ENCODE results near the gene BRIP1.
"Not testable (repeated sequence)": the region's sequence is repeated elsewhere in the genome, so short reads cannot be mapped to it uniquely, and the experiment has no call there.

The BRIP1 gene

GRCh38 chr17:61795546-61795945 lies 67.8 kb downstream of the BRIP1 start:
- DNase-seq: no peak

DNA sequence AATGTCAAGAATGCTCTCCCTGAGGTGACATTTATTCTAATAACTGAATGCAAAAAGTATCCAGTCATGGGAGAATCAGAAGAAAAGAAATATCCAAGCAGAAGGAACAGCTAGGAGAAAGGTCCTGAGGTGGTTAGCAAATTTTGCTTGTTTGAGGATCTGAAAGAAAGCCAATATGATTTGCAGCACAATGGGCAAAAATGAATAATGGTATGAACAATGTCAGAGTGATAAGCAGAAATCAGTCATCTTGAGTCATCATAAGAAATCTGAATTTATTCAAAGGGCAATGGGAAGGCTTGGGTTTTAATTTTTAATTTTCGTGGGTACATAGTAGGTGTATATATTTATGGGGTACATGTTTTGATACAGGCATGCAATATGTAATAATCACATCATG lies 68.5 kb downstream of the BRIP1 start:
- DNase-seq: no peak

GRCh38 chr17:61794242-61794641 lies 69.1 kb downstream of the BRIP1 start:
- no peak for DNase-seq

GRCh38 chr17:61793565-61793964 lies 69.8 kb downstream of the BRIP1 start:
- DNase-seq: no peak

DNA sequence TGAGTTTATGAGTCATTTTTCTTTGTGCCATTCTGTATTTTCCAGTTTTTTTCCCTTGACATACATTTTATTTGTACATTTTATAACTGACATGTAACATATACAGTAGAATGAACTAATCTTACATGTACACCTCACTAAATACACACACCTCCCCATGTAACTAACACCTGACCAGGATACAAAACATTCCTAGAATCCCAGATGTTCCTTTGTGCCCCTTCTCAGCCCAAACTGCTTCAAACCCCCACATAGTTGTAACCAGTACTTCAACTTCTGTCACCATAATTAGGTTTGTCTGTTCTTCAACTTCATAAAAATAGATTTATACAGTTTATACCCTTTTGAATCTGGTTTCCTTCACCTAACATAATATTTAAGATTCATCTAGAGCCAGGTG lies 73.5 kb downstream of the BRIP1 start:
- DNase-seq: no peak

- DNase-seq: no peak
Measured at GRCh38 chr17:61786088-61786487, 77.2 kb downstream of the BRIP1 start.

DNA sequence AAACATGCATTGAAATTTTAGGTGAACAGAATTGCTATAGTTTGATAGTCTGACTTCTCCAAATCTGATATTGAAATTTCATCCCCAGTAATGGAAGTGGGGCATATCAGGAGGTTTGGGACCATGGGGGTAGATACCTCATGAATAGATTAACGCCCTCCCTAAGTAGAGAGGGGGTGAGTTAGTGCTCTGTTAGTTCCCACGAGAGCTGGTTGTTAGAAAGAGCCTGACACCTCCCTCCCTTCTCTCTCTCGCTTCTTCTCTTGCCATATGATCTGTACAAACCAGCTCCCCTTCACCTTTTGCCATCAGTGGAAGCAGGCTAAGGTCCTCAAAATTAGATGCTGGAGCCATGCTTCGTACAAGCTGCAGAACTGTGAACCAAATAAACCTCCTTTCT lies 78.8 kb downstream of the BRIP1 start:
- no peak for DNase-seq

- DNase-seq: no peak
Measured at GRCh38 chr17:61783556-61784304, 79.6 kb downstream of the BRIP1 start.

GRCh38 chr17:61783120-61783519 lies 80.2 kb downstream of the BRIP1 start:
- DNase-seq: no peak

DNA sequence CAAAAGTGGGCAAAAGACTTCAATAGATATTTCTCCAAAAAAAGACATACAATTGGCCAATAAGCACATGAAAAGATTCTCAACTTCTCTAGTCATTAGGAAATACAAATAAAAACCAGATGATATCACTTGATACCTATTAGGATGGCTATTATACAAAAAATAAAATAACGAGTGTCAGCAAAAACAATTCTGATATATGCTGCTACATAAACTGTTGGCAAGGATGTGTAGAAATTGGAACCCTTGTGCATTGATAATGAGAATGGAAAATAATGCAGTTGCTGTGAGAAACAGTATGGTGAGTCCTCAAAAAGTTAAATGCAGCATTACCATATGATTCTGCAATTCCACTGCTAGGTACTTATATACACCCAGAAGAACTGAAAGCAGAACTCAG lies 80.6 kb downstream of the BRIP1 start:
- no peak for DNase-seq

DNA sequence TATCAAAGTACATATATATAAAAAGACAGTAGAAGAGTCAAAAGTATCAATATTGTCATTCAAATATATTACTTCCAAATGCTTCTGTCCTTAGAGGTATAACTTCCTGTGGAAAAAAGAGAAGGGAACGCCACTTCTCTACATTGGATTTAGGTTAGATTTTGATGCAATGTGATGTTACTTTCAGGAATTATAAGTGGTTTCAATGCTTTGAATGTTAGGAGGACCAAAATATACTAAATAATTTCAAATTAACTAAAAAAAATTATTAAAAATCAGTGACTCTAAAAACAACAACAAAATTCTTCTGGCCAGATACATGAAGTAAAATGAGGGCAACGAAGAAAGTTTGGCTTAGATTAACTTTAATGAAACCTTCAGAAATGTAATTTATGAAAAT lies 88.0 kb downstream of the BRIP1 start:
- DNase-seq: no peak

GRCh38 chr17:61774724-61775123 lies 88.6 kb downstream of the BRIP1 start:
- no peak for DNase-seq

GRCh38 chr17:61774087-61774486 lies 89.2 kb downstream of the BRIP1 start:
- DNase-seq: not testable (repeated sequence)

GRCh38 chr17:61770752-61771533 lies 92.4 kb downstream of the BRIP1 start:
- no peak for DNase-seq

DNA sequence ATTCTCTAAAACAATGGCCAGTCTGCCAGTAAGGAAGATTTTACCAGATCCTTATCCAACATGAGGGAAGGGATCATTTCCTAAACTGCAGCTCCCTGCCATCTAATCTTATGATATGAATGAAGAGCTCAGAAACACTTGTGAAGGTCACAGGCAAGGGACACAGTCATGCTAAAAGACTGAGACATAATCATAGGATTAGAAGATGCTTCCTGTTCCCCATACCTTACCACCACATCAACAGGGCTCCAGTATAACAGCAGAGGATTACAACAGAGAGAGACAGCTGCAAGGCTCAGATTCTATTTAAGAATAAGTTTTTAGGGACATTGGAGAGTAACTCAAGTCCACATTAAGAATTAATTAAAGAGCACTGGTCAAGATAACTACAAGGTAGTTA lies 93.3 kb downstream of the BRIP1 start:
- no peak for DNase-seq

- no peak for DNase-seq
Measured at GRCh38 chr17:61768405-61768804, 94.9 kb downstream of the BRIP1 start.

DNA sequence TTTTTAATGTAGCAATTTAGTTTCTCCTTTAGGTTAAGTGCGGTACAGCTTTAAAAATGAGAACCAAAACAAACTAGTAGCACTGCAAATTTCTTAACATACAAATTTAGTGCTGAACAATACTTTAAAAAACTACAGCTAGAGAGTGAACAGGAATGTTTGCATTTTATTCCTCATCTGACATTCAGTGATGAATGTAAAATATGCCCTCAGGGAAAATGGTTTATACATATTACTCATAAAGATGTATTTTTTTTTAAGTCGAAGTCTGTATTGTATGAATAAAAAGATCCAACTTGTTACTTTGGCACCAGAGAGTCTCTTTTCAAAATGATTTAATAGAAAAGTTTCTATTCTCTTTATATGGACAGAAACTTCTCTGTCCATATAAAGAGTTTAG lies 96.8 kb downstream of the BRIP1 start:
- no peak for DNase-seq

DNA sequence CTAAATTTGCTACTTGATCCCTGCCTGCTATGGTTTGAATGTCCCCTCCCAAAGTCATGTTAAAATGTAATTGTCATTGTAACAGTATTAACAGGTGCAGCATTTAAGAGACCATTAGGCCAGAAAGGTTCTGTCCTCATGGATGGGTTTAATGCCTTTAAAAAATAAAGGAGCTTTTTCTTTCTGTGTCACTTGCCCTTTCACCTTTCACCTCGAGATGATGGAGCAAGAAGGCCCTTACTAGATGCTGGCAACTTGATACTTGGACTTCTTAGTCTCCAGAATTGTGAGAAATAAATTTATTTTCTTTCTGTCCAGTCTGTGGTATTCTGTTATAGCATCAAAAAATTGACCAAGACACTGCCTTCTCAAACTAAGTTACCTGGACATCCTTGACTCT lies 98.5 kb downstream of the BRIP1 start:
- DNase-seq: no peak

GRCh38 chr17:61761827-61762226 lies 101.5 kb downstream of the BRIP1 start:
- no peak for DNase-seq

- no peak for DNase-seq
Measured at GRCh38 chr17:61759362-61759761, 104.0 kb downstream of the BRIP1 start.

GRCh38 chr17:61758430-61758829 lies 104.9 kb downstream of the BRIP1 start:
- no peak for DNase-seq

- DNase-seq: no peak
Measured at GRCh38 chr17:61757168-61757567, 106.2 kb downstream of the BRIP1 start.

- no peak for DNase-seq
Measured at GRCh38 chr17:61756561-61756960, 106.8 kb downstream of the BRIP1 start.

DNA sequence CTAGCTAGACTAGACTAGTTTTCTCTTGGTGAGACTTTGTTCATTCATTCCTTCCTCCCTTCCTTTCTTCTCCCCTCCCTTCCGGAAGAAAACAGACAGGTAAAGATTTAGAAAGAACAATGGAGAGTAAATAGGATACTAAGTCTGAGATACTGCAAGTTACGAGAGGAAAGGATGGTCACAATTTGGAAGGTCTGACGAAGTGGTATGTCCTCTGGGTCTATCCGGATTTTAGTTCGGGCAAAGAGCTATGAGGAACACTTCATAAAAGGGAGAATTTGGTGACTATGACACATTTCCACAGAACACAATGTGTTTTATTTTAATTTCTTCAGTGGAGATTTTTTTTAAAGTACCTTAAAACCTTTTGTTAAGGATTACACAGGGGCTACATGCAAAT lies 107.7 kb downstream of the BRIP1 start:
- DNase-seq: no peak

GRCh38 chr17:61755078-61755477 lies 108.2 kb downstream of the BRIP1 start:
- no peak for DNase-seq

Measured in activated CD4-positive, CD25-positive, alpha-beta regulatory T cell treated with anti-CD3 and anti-CD28 coated beads, Interleukin-2, amount 50 U/mL, for 72 hours (primary cell).